Measurements from ENCODE around the gene KCNC2. TPM values are rescaled to one million over a fixed set of nuclear protein-coding genes. Genes with fewer than 3 reads are reported as not detected.

KCNC2 gene
- total RNA-seq, 1 experiment from 2014 or later: not detected

- H4K20me1 ChIP-seq (ENCODE audit: insufficient read depth): no peaks in the 10 kb centered on the region
- H3K27me3 ChIP-seq (ENCODE audit: insufficient read depth, low read depth): no peaks in the 10 kb centered on the region
- no peak for TF ChIP-seq CTCF (conservative IDR thresholded peaks at IDR 0.05)
- no peak for TF ChIP-seq EZH2 (IDR thresholded peaks at IDR 0.05; ENCODE audit: low read depth)
- CTCF ChIA-PET: no interaction called here
- no peaks in the 10 kb centered on the region for H3K36me3 ChIP-seq (ENCODE audit: low read depth)
- no peak overlapping the region for H3K27ac ChIP-seq
- no peak overlapping the region for H3K4me3 ChIP-seq
- H3F3A ChIP-seq (ENCODE audit: insufficient read depth, low read depth): no peaks in the 10 kb centered on the region
- no TSS peak for BruUV-seq (replicated peaks)
- no peak for DNase-seq
- POLR2A ChIA-PET (ENCODE audit: unreplicated experiment): no interaction called here
- H3K9me3 ChIP-seq (ENCODE audit: insufficient read depth, low read depth): no peaks in the 10 kb centered on the region; the same call in 1 of the 2 replicates
- H2AFZ ChIP-seq: no peak overlapping the region
- no peak overlapping the region for H3K4me2 ChIP-seq
- no peaks in the 10 kb centered on the region for H3K4me1 ChIP-seq (replicated peaks; ENCODE audit: insufficient read depth)
- intact Hi-C loops (cut with micrococcal nuclease; ENCODE audit: unreplicated experiment): no loop called here
- no peaks in the 10 kb centered on the region for H3K79me2 ChIP-seq (ENCODE audit: low read depth)
- no peaks in the 10 kb centered on the region for H3K9me2 ChIP-seq (ENCODE audit: insufficient read depth)
These were observed 17.5 kb upstream of the KCNC2 start for GRCh38 chr12:75227132-75227531.

GRCh38 chr12:75212072-75212471 is 2.4 kb upstream of the KCNC2 start:
- H3K4me2 ChIP-seq: no peak overlapping the region
- no peak overlapping the region for H3K4me3 ChIP-seq
- H3F3A ChIP-seq (ENCODE audit: insufficient read depth, low read depth): no peaks in the 10 kb centered on the region
- CTCF ChIA-PET: no interaction called here
- no peak overlapping the region for H3K27ac ChIP-seq
- intact Hi-C loops (cut with micrococcal nuclease; ENCODE audit: unreplicated experiment): no loop called here
- no peaks in the 10 kb centered on the region for H3K4me1 ChIP-seq (replicated peaks; ENCODE audit: insufficient read depth)
- no peaks in the 10 kb centered on the region for H3K9me3 ChIP-seq (ENCODE audit: insufficient read depth, low read depth)
- no peaks in the 10 kb centered on the region for H4K20me1 ChIP-seq (ENCODE audit: insufficient read depth)
- POLR2A ChIA-PET (ENCODE audit: unreplicated experiment): no interaction called here
- DNase-seq: no peak
- H2AFZ ChIP-seq: no peak overlapping the region
- H3K36me3 ChIP-seq (ENCODE audit: low read depth): no peaks in the 10 kb centered on the region
- no peaks in the 10 kb centered on the region for H3K9me2 ChIP-seq (ENCODE audit: insufficient read depth)
- no TSS peak for BruUV-seq (replicated peaks)
- H3K27me3 ChIP-seq (ENCODE audit: insufficient read depth, low read depth): no peaks in the 10 kb centered on the region
- TF ChIP-seq CTCF (conservative IDR thresholded peaks at IDR 0.05): no peak
- no peak for TF ChIP-seq EZH2 (IDR thresholded peaks at IDR 0.05; ENCODE audit: low read depth)
- H3K79me2 ChIP-seq (ENCODE audit: low read depth): no peaks in the 10 kb centered on the region

- no TSS peak for BruUV-seq (replicated peaks)
- H4K20me1 ChIP-seq (ENCODE audit: insufficient read depth): no peaks in the 10 kb centered on the region
- H3K36me3 ChIP-seq (ENCODE audit: low read depth): no peaks in the 10 kb centered on the region
- no peak overlapping the region for H2AFZ ChIP-seq
- POLR2A ChIA-PET (ENCODE audit: unreplicated experiment): no interaction called here
- H3K4me2 ChIP-seq: no peak overlapping the region
- no peak overlapping the region for H3K4me3 ChIP-seq
- intact Hi-C loops (cut with micrococcal nuclease; ENCODE audit: unreplicated experiment): no loop called here
- H3K9me2 ChIP-seq (ENCODE audit: insufficient read depth): no peaks in the 10 kb centered on the region
- CTCF ChIA-PET: no interaction called here
- peak in 1 of 2 experiments; percentile 9 for DNase-seq
- H3K9me3 ChIP-seq (ENCODE audit: insufficient read depth, low read depth): no peaks in the 10 kb centered on the region
- H3K79me2 ChIP-seq (ENCODE audit: low read depth): no peaks in the 10 kb centered on the region
- no peaks in the 10 kb centered on the region for H3F3A ChIP-seq (ENCODE audit: insufficient read depth, low read depth)
- no peak for TF ChIP-seq EZH2 (IDR thresholded peaks at IDR 0.05; ENCODE audit: low read depth)
- TF ChIP-seq CTCF (conservative IDR thresholded peaks at IDR 0.05): no peak
- H3K4me1 ChIP-seq (replicated peaks; ENCODE audit: insufficient read depth): no peaks in the 10 kb centered on the region
- no peaks in the 10 kb centered on the region for H3K27me3 ChIP-seq (ENCODE audit: insufficient read depth, low read depth)
- H3K27ac ChIP-seq: no peak overlapping the region
These were observed 505 bp downstream of the KCNC2 start for GRCh38 chr12:75208856-75209811.
